Activated CD8-positive, alpha-beta memory T cell treated with anti-CD3 and anti-CD28 coated beads, Interleukin-2, amount 50 U/mL, for 1 hour (primary cell): ENCODE measurements around the gene ZNF415.
"Not testable (repeated sequence)": the region's sequence is repeated elsewhere in the genome, so short reads cannot be mapped to it uniquely, and the experiment has no call there.

Experiments used
- DNase-seq: peaks from one replicate; pipeline ENCODE4 v3.0.0-alpha.2; 2020; ENCODE audit errors: extremely low read depth

The ZNF415 gene

GRCh38 chr19:53132141-53132991, at the start of gene ZNF415:
ZNF415 (minus strand) TSS chr19:53132910; CDS start chr19:53122676, 10,234 bp downstream.
- DNase-seq, result no peak

DNA sequence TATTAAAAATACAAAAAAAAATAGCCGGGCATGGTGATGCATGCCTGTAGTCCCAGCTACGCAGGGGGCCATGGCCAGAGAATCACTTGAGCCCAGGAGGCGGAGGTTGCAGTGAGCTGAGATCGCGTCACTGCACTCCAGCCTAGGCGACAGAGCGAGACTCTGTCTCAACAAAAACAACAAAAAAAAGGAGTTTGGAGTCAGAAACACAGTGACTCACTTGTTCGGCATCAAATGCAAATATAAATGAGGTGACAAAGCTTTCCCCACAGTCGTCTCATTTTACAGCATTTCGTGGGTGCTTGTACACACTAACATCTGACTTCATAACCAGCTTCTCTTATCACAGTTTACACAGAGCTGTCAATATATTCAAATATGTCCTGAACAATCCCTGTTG, 49.5 kb upstream of the ZNF415 start:
- no peak for DNase-seq

GRCh38 chr19:53177986-53178385, 45.3 kb upstream of the ZNF415 start:
- no peak for DNase-seq

- no peak for DNase-seq
These were observed 40.2 kb upstream of the ZNF415 start for GRCh38 chr19:53172889-53173288.

DNA sequence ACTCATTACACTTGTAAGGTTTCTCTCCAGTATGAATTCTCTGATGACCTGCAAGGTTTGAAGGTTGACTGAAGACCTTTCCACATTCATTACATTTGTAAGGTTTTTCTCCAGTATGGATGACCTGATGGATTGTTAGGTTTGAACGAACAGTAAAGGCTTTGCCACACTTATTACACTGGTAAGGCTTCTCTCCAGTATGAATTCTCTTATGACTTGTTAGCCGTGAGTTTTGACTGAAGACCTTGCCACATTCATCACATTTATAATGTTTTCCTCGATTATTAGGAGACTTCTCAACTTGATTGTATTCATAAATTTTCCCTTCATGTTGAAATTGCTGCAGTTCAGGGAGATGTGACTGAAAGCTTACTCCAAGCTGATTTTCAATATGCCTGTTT, 33.0 kb upstream of the ZNF415 start:
- no peak for DNase-seq

DNA sequence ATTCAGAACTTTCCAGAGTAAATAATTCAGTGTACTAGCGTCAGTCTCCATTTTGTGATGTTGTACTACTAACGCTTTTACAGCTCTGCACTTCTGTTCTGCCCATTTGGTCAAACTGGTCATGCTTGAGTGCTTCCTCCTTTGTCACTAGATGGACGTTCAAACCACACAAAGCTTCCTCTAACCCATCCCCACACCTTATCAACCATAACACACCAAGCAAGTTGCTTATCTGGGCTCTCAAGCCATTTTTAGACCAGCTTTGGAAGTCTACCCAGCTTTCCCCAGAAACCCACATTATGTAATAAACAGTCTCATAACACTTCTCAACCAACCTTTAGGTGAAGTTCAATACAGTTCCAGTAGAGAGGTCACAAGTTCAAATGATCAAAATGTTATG, 28.4 kb upstream of the ZNF415 start:
- DNase-seq, result no peak

GRCh38 chr19:53160350-53160749, 27.6 kb upstream of the ZNF415 start:
- DNase-seq, result no peak

GRCh38 chr19:53158119-53158656, 25.5 kb upstream of the ZNF415 start:
- no peak for DNase-seq

DNA sequence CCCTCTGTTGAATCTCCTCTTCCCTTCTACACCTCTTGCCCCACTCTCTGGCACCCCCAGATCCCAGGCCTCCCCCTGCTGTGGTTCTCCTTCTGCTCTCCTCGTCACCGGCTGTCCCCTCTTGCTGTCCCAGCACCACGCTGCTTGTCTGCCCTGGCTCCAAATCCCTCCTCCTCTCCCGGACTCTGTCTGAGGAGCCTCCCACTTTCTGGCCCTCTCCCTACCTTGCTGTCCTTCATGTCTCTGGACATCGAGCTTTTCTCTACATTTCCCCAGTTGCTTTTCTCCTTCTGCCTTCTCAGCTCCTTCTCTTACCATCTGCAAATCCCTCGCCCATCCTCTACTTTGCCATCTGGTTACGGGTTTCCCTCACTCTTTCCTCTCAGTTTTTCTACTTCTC, 24.9 kb upstream of the ZNF415 start:
- DNase-seq, result no peak

DNA sequence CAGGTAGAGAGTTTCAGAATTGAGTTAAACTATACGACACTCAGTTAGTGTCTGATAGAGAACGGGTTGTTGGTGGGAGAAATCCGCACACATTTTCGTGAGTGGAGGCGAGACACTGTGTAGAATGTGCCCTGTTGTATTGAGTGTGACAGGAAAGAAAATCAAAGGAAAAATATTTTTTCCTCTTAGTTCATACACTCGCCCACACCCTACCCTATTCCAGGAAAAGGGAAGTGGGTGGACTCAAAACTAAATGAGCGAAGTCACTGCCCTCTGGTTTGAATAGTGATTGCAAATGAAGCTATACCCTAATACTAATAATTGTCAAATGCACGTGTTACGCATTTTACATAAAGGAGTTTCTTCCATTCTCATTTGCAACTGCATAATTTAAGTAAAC, 24.1 kb upstream of the ZNF415 start:
- DNase-seq, result no peak

DNA sequence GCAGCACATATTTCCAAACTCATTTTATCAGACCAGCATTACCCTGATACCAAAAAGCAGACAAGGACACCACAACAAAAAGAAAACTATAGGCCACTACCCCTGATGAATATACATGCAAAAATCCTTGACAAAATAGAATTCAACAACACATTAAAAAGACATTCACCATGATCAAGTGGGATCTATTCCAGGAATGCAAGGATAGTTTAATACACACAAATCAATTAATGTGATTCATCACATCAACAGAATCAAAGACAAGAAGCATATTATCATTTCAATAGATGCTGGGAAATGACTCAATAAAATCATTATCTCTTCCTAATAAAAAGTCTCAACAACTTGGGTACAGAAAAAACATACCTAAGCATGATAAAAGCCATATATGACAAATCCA, 14.9 kb upstream of the ZNF415 start:
- no peak for DNase-seq

DNA sequence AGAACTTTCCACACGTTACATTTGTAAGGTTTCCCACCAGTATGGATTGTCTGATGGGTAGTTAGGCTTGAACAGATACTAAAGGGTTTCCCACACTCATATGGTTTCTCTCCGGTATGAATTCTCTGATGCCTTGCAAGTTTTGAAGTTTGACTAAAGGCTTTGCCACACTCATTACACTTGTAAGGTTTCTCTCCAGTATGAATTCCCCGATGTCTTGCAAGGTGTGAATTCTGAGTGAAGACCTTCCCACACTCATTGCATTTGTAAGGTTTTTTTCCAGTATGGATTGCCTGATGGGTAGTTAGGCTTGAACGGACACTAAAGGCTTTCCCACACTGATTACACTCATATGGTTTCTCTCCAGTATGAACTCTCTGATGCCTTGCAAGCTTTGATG, 7.6 kb upstream of the ZNF415 start:
- no peak for DNase-seq

DNA sequence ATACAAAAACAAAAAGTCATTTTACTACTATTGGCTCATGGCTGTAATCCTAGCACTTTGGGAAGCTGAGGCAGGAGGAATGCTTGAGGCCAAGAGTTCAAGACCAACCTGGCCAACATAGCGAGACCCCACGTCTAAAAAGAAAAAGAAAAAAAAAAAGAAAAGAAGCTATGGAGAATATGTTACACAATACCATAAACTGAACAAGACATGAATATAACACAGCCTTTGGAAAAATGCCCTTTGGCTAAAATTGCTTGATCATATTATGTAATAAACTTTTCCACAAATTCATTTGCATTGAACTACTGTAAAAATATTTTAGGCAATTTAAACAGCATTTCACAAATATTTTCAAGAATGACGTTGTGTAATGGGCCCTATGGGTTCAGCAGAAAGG, 3.7 kb upstream of the ZNF415 start:
- no peak for DNase-seq

GRCh38 chr19:53131727-53132126, 983 bp downstream of the ZNF415 start:
- no peak for DNase-seq

DNA sequence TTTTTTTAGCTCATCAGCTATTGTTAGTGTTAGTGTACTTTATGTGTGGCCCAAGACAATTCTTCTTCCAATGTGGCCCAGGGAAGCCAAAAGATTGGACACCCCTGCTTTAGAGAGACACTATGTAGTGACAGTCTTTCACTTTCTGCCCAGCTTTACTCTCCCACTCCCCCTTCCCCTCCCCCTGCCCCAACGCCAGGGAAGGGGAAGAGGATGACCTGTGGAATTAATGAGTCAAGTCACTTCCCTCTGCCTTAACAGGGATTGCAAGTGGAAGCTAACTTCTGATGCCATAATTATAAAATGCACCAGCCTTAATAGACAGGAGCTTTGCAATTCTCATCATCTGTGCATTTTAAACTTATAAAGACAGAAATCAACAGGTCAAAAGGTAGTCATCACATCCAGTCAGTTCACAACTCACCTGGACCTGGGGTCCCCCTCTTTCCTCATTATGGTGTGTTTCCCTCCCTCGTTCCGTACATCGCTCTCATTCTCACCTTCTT, 1.6 kb downstream of the ZNF415 start:
- DNase-seq, result no peak

GRCh38 chr19:53130506-53130905, 2.2 kb downstream of the ZNF415 start:
- DNase-seq, result no peak

GRCh38 chr19:53126733-53127526, 5.8 kb downstream of the ZNF415 start:
- DNase-seq, result not testable (repeated sequence)

GRCh38 chr19:53123400-53123799, 9.3 kb downstream of the ZNF415 start:
- DNase-seq, result no peak

DNA sequence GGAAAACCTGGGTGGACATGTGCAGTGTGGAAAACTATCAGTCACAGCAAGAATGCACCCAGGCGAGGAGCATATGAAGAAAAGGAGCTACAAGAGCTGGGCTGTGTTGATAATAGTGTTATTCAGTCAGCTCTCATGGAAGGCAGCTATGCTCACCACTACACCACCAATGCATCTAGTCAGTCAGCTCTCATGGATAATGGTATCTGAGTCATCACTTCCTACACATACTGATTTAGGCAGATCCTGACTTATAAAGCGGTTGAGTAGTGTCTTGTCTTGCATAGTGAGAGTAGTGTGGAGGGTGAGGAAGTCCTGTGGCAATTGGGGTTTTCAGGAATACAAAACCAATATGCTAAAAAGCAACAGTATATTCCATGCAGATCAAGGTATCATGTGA, 20.4 kb downstream of the ZNF415 start:
- DNase-seq, result no peak

GRCh38 chr19:53109527-53109926, 23.2 kb downstream of the ZNF415 start:
- DNase-seq, result no peak

- DNase-seq, result peak; percentile 92
These were observed 29.2 kb downstream of the ZNF415 start, which contains the start of gene ZNF160 for GRCh38 chr19:53103234-53104203. ZNF160 (minus strand) TSS chr19:53103422; CDS start chr19:53086276, 17,146 bp downstream.
